Gastroesophageal sphincter (tissue), 4 donors: ENCODE data around the gene FAIM2. TPM values are rescaled to one million over a fixed set of nuclear protein-coding genes. Genes with fewer than 3 reads are reported as not detected.

ENCODE experiments used
- ATAC-seq: fragments of 150-250 bp; one replicate; pipeline ENCODE4 v1.9.1; 2016; ENCODE audit warnings: mild to moderate bottlenecking, moderate library complexity
- H3K27ac ChIP-seq, 4 donors: fragments of 200-600 bp; sonication (generic) in 3 of 4; 1 replicate in 3 of 4; 2 replicates in 1 of 4; pipeline ENCODE4 v1.5.1; 2016 to 2019
- H3K27me3 ChIP-seq: fragments of 200-600 bp; sonication (generic); one replicate; pipeline ENCODE4 v1.5.1; 2019
- H3K36me3 ChIP-seq, 2 donors: fragments of 200-600 bp; sonication (generic); one replicate each; pipeline ENCODE4 v1.5.1; 2019; ENCODE audit warnings: control low read depth in 1 of 2
- H3K4me1 ChIP-seq, 3 donors: fragments of 200-600 bp; sonication (generic); 1 replicate in 2 of 3; 2 replicates in 1 of 3; pipeline ENCODE4 v1.5.1; 2016 to 2019; ENCODE audit warnings: control low read depth in 2 of 3
- H3K4me3 ChIP-seq, 2 donors: fragments of 200-600 bp; sonication (generic); one replicate each; pipeline ENCODE4 v1.5.1; 2019; ENCODE audit warnings: mild to moderate bottlenecking in 1 of 2, moderate library complexity in 1 of 2
- H3K9me3 ChIP-seq, 3 donors: fragments of 200-600 bp; sonication (generic); one replicate each; pipeline ENCODE4 v1.5.1; 2017 to 2019; ENCODE audit warnings: control low read depth in 2 of 3
- CTCF ChIP-seq, 4 experiments: fragments of 200-600 bp in 2 of 4; fragments of 450-650 bp in 2 of 4; sonication (generic) in 1 of 4; IDR thresholded peaks; one replicate each; pipeline ENCODE4 v1.5.1; 2017 to 2019; ENCODE audit warnings: antibody characterized with exemption in 4 of 4, mild to moderate bottlenecking in 2 of 4, moderate library complexity in 2 of 4
- EP300 ChIP-seq: sonication (generic); formaldehyde crosslinking; IDR thresholded peaks from one replicate; pipeline ENCODE4 v1.6.1; 2017; ENCODE audit warnings: antibody characterized with exemption, mild to moderate bottlenecking
- POLR2A ChIP-seq, 2 donors: fragments of 450-650 bp; IDR thresholded peaks; one replicate each; pipeline ENCODE4 v1.6.1; 2017; ENCODE audit warnings: antibody characterized with exemption in 2 of 2, mild to moderate bottlenecking in 2 of 2, moderate library complexity in 1 of 2
- POLR2AphosphoS5 ChIP-seq: sonication (generic); formaldehyde crosslinking; IDR thresholded peaks from one replicate; pipeline ENCODE4 v1.6.1; 2017; ENCODE audit warnings: antibody characterized with exemption
- WGBS, 2 donors: methylation state at CpG; one replicate each; pipeline ENCODE4 v1.1.5; 2018; ENCODE audit warnings: low coverage in 1 of 2; 5-methylcytosine and 5-hydroxymethylcytosine counted together
- total RNA-seq, 4 donors: library from RNA; depleted of rRNA; stranded (reverse); fragments of >200 nt; gene quantifications; one replicate each; pipeline ENCODE4 v1.1.0, GENCODE V29; 2016

FAIM2 gene
- total RNA-seq, 4 donors from 2014 or later, result 3.4 to 7.4 (median 5.9) TPM

- Histone ChIP-seq H3K9me3 (no peaks in the 10 kb centered on the region), H3K4me3 (no peak overlapping the region), H3K4me1 (peaks cover 0 to 57% (median 21%) of the 10 kb centered on the region in 3 donors), H3K27me3 (no peaks in the 10 kb centered on the region), H3K36me3 (peaks cover 0 to 32% of the 10 kb centered on the region in 2 donors), H3K27ac (no peak overlapping the region)
- WGBS, 2 donors, result 10 to 50% methylated on average over 1 to 2 of the region's 2 CpGs
- no peak for ATAC-seq
- TF ChIP-seq POLR2A (IDR thresholded peaks at IDR 0.05), result no peak
- no peak for TF ChIP-seq CTCF (IDR thresholded peaks at IDR 0.05)
- TF ChIP-seq EP300, result no peak
- no peak for TF ChIP-seq POLR2AphosphoS5
Measured at GRCh38 chr12:49819786-49820185, 83.9 kb downstream of the FAIM2 start.

- peaks cover 0 to 43% (median 12%) of the 10 kb centered on the region in 3 donors for H3K4me1 ChIP-seq
- TF ChIP-seq CTCF (IDR thresholded peaks at IDR 0.05) (no peak), POLR2AphosphoS5 (no peak), POLR2A (IDR thresholded peaks at IDR 0.05) (no peak), EP300 (no peak)
- ATAC-seq, result no peak
- H3K4me3 ChIP-seq, result no peak overlapping the region
- no peaks in the 10 kb centered on the region for H3K9me3 ChIP-seq
- H3K36me3 ChIP-seq, result peaks cover 0 to 26% of the 10 kb centered on the region in 2 donors
- no peak overlapping the region for H3K27ac ChIP-seq
- WGBS, 2 donors, result 63 to 89% methylated on average over 1 to 5 of the region's 7 CpGs
- H3K27me3 ChIP-seq, result no peaks in the 10 kb centered on the region
Measured at GRCh38 chr12:49818241-49818895, 85.3 kb downstream of the FAIM2 start.

Other genes with a start within 250 kb of the FAIM2 start
- gene FMNL3, start 196.5 kb downstream of the FAIM2 start, total RNA-seq, result 10 to 100 TPM; 10.4 to 15.4 (median 12.6) TPM
- 100 to 1,000 TPM; 251 to 408 (median 329) TPM for gene TMBIM6, start 162.3 kb downstream of the FAIM2 start, total RNA-seq
- 10 to 100 TPM; 15.3 to 27.5 (median 19.0) TPM for gene NCKAP5L, start 75.5 kb downstream of the FAIM2 start, total RNA-seq
- 1 to 10 TPM; 2.6 to 4.7 (median 3.4) TPM for gene BCDIN3D, start 60.8 kb downstream of the FAIM2 start, total RNA-seq
- gene AQP2, start 46.8 kb upstream of the FAIM2 start, total RNA-seq, result under 1 TPM in 1 of 4 donors, not detected in 3; 0.12 TPM
- 1 to 10 TPM in 1 of 4 donors, not detected in 3; 7.8 TPM for gene AQP5, start 58.0 kb upstream of the FAIM2 start, total RNA-seq
- gene AQP6, start 69.0 kb upstream of the FAIM2 start, total RNA-seq, result not detected
- 10 to 100 TPM; 10.5 to 23.7 (median 13.1) TPM for gene RACGAP1, start 121.6 kb upstream of the FAIM2 start, total RNA-seq
- 1 to 10 TPM in 3 of 4 donors, under 1 TPM in 1; 0.82 to 4.9 (median 3.1) TPM for gene ASIC1, start 153.7 kb upstream of the FAIM2 start, total RNA-seq
- 10 to 100 TPM; 26.6 to 52.8 (median 44.2) TPM for gene SMARCD1, start 181.4 kb upstream of the FAIM2 start, total RNA-seq
- 10 to 100 TPM in 1 of 4 donors, 1 to 10 TPM in 1, under 1 TPM in 2; 0.08 to 49.5 (median 1.3) TPM for gene GPD1, start 200.1 kb upstream of the FAIM2 start, total RNA-seq
- 100 to 1,000 TPM in 1 of 4 donors, 10 to 100 TPM in 3; 66.1 to 111 (median 81.0) TPM for gene COX14, start 208.3 kb upstream of the FAIM2 start, total RNA-seq